Esophagus (tissue), 2 donors: Measurements from ENCODE around the gene DOCK11. TPM values are rescaled to one million over a fixed set of nuclear protein-coding genes. Genes with fewer than 3 reads are reported as not detected.
"Not testable (repeated sequence)": the region's sequence is repeated elsewhere in the genome, so short reads cannot be mapped to it uniquely, and the experiment has no call there.

Experiments used
- H3K27ac ChIP-seq, 2 donors: one replicate each; pipeline ENCODE4 v1.5.1; 2013; ENCODE audit warnings: low read depth in 2 of 2, mild to moderate bottlenecking in 2 of 2, inconsistent platforms in 1 of 2, low read length in 1 of 2, moderate library complexity in 1 of 2
- H3K27me3 ChIP-seq, 2 donors: one replicate each; pipeline ENCODE4 v1.6.1; 2013; ENCODE audit warnings: low read length in 2 of 2, control low read depth in 1 of 2, mild to moderate bottlenecking in 1 of 2; ENCODE audit not compliant: insufficient read depth in 2 of 2, control insufficient read depth in 1 of 2
- H3K36me3 ChIP-seq, 2 donors: one replicate each; pipeline ENCODE4 v1.6.1; 2013; ENCODE audit warnings: low read length in 1 of 2; ENCODE audit not compliant: control insufficient read depth in 2 of 2, insufficient read depth in 2 of 2
- H3K4me1 ChIP-seq, 2 donors: one replicate each; pipeline ENCODE4 v1.6.1; 2013; ENCODE audit warnings: low read length in 1 of 2; ENCODE audit not compliant: control insufficient read depth in 2 of 2, insufficient read depth in 2 of 2
- H3K4me3 ChIP-seq, 2 donors: one replicate each; pipeline ENCODE4 v1.5.1; 2013; ENCODE audit warnings: low read length in 2 of 2, mild to moderate bottlenecking in 2 of 2, low read depth in 1 of 2, moderate library complexity in 1 of 2
- H3K9me3 ChIP-seq, 2 donors: one replicate each; pipeline ENCODE4 v1.6.1; 2013; ENCODE audit warnings: mild to moderate bottlenecking in 2 of 2, low read depth in 1 of 2, low read length in 1 of 2, moderate library complexity in 1 of 2; ENCODE audit not compliant: control insufficient read depth in 2 of 2, insufficient read depth in 1 of 2
- WGBS, 2 donors: extraction: QIAGEN DNeasy Blood & Tissue Kit; methylation state at CpG; one replicate each; pipeline ENCODE4 v1.1.7; 2013; 5-methylcytosine and 5-hydroxymethylcytosine counted together
- polyA plus RNA-seq, 2 donors: library from polyadenylated mRNA; stranded (reverse); fragments of 200-250 nt; gene quantifications; one replicate each; pipeline ENCODE4 v1.2.3, GENCODE V29; 2013
- donor health status: healthy with polysubstance abuse.
- donor health status: Bipolar disorder and iron deficiency.

The DOCK11 gene
- polyA plus RNA-seq, 2 donors: 3.3 to 3.7 TPM

- not testable (repeated sequence) for H3K36me3 ChIP-seq, H3K4me3 ChIP-seq, H3K9me3 ChIP-seq, H3K4me1 ChIP-seq, H3K27me3 ChIP-seq, H3K27ac ChIP-seq
- whole genome bisulfite sequencing, 2 donors: 91 to 100% methylated on average over 3 of the region's 3 CpGs
Observed at GRCh38 chrX:118582926-118583325, 87.3 kb downstream of the DOCK11 start.

- Histone ChIP-seq H3K9me3 (no peaks in the 10 kb centered on the region), H3K27me3 (no peaks in the 10 kb centered on the region), H3K36me3 (no peaks in the 10 kb centered on the region), H3K4me1 (no peaks in the 10 kb centered on the region), H3K4me3 (no peak overlapping the region), H3K27ac (no peak overlapping the region)
- 95 to 96% methylated on average over 4 of the region's 4 CpGs for WGBS, 2 donors
Observed at GRCh38 chrX:118583781-118584180, 88.2 kb downstream of the DOCK11 start.

- Histone ChIP-seq H3K4me3 (no peak overlapping the region), H3K36me3 (no peaks in the 10 kb centered on the region), H3K4me1 (no peaks in the 10 kb centered on the region), H3K9me3 (no peaks in the 10 kb centered on the region), H3K27ac (no peak overlapping the region), H3K27me3 (no peaks in the 10 kb centered on the region)
- WGBS, 2 donors: 87 to 92% methylated on average over 3 of the region's 3 CpGs
Observed at GRCh38 chrX:118585296-118585695, 89.7 kb downstream of the DOCK11 start.

GRCh38 chrX:118586206-118586605 is 90.6 kb downstream of the DOCK11 start:
- H3K9me3 ChIP-seq, H3K4me3 ChIP-seq, H3K27me3 ChIP-seq, H3K27ac ChIP-seq, H3K4me1 ChIP-seq, H3K36me3 ChIP-seq: not testable (repeated sequence)
- WGBS, 2 donors: 65 to 82% methylated on average over 7 of the region's 7 CpGs

GRCh38 chrX:118588715-118589114 is 93.1 kb downstream of the DOCK11 start:
- H3K27me3 ChIP-seq: no peaks in the 10 kb centered on the region
- H3K4me3 ChIP-seq: no peak overlapping the region
- no peak overlapping the region for H3K27ac ChIP-seq
- H3K9me3 ChIP-seq: no peaks in the 10 kb centered on the region
- WGBS, 2 donors: 51 to 66% methylated on average over 3 of the region's 3 CpGs
- no peaks in the 10 kb centered on the region for H3K4me1 ChIP-seq
- no peaks in the 10 kb centered on the region for H3K36me3 ChIP-seq

GRCh38 chrX:118589227-118589626 is 93.6 kb downstream of the DOCK11 start:
- WGBS, 2 donors: 67 to 81% methylated on average over 1 of the region's 1 CpG
- Histone ChIP-seq H3K4me1 (no peaks in the 10 kb centered on the region), H3K9me3 (no peaks in the 10 kb centered on the region)

GRCh38 chrX:118593407-118593806 is 97.8 kb downstream of the DOCK11 start:
- no peaks in the 10 kb centered on the region for H3K9me3 ChIP-seq
- no peaks in the 10 kb centered on the region for H3K27me3 ChIP-seq
- WGBS, 2 donors: 57 to 78% methylated on average over 3 of the region's 3 CpGs
- H3K27ac ChIP-seq: no peak overlapping the region
- H3K4me3 ChIP-seq: no peak overlapping the region
- H3K36me3 ChIP-seq: no peaks in the 10 kb centered on the region
- H3K4me1 ChIP-seq: no peaks in the 10 kb centered on the region

More at GRCh38 chrX:118589227-118589626, 93.6 kb downstream of the DOCK11 start:
- Histone ChIP-seq H3K27ac (no peak overlapping the region), H3K27me3 (no peaks in the 10 kb centered on the region), H3K36me3 (no peaks in the 10 kb centered on the region), H3K4me3 (no peak overlapping the region)

GRCh38 chrX:118594697-118595420 is 99.2 kb downstream of the DOCK11 start:
- Histone ChIP-seq H3K27me3 (no peaks in the 10 kb centered on the region), H3K4me1 (no peaks in the 10 kb centered on the region), H3K36me3 (no peaks in the 10 kb centered on the region), H3K9me3 (no peaks in the 10 kb centered on the region), H3K4me3 (no peak overlapping the region), H3K27ac (no peak overlapping the region)
- 81 to 87% methylated on average over 4 of the region's 4 CpGs for WGBS, 2 donors

GRCh38 chrX:118595501-118596042 is 100.0 kb downstream of the DOCK11 start:
- Histone ChIP-seq H3K9me3 (no peaks in the 10 kb centered on the region), H3K4me1 (no peaks in the 10 kb centered on the region), H3K27ac (no peak overlapping the region), H3K36me3 (no peaks in the 10 kb centered on the region), H3K4me3 (no peak overlapping the region), H3K27me3 (no peaks in the 10 kb centered on the region)
- WGBS, 2 donors: 63 to 80% methylated on average over 7 of the region's 7 CpGs

GRCh38 chrX:118596390-118596789 is 100.8 kb downstream of the DOCK11 start:
- Histone ChIP-seq H3K27ac (no peak overlapping the region), H3K9me3 (no peaks in the 10 kb centered on the region), H3K36me3 (no peaks in the 10 kb centered on the region), H3K4me3 (no peak overlapping the region), H3K4me1 (no peaks in the 10 kb centered on the region), H3K27me3 (no peaks in the 10 kb centered on the region)
